Parathyroid adenoma (tissue), 2 donors: Measurements from ENCODE around the gene SUPT4H1.

Experiments used
- H2AFZ ChIP-seq: fragments of 300-600 bp; sonication (generic); one replicate; pipeline ENCODE4 v1.7.0; 2017; ENCODE audit warnings: antibody characterized with exemption, mild to moderate bottlenecking
- H3K27ac ChIP-seq: fragments of 300-600 bp; sonication (generic); one replicate; pipeline ENCODE4 v1.7.0; 2017
- H3K27me3 ChIP-seq: fragments of 300-600 bp; sonication (generic); one replicate; pipeline ENCODE4 v1.7.0; 2017; ENCODE audit warnings: low read length; ENCODE audit not compliant: control insufficient read depth, insufficient read depth
- H3K36me3 ChIP-seq: fragments of 300-600 bp; sonication (generic); one replicate; pipeline ENCODE4 v1.7.0; 2017; ENCODE audit warnings: low read length; ENCODE audit not compliant: control insufficient read depth, insufficient read depth
- H3K4me1 ChIP-seq: fragments of 300-600 bp; sonication (generic); one replicate; pipeline ENCODE4 v1.7.0; 2017; ENCODE audit warnings: control low read depth
- H3K4me2 ChIP-seq: fragments of 300-600 bp; sonication (generic); one replicate; pipeline ENCODE4 v1.7.0; 2017; ENCODE audit warnings: low read length
- H3K4me3 ChIP-seq: fragments of 300-600 bp; sonication (generic); one replicate; pipeline ENCODE4 v1.7.0; 2017; ENCODE audit warnings: low read depth, low read length
- H3K79me2 ChIP-seq: fragments of 300-600 bp; sonication (generic); one replicate; pipeline ENCODE4 v1.7.0; 2017; ENCODE audit warnings: control low read depth
- H3K9ac ChIP-seq: fragments of 300-600 bp; sonication (generic); one replicate; pipeline ENCODE4 v1.7.0; 2017; ENCODE audit warnings: mild to moderate bottlenecking
- H3K9me3 ChIP-seq: fragments of 300-600 bp; sonication (generic); one replicate; pipeline ENCODE4 v1.7.0; 2017; ENCODE audit warnings: low read length; ENCODE audit not compliant: control insufficient read depth
- TF ChIP-seq, protein P1 (sequence below): fragments of 300-600 bp; sonication (generic); IDR thresholded peaks from one replicate; pipeline ENCODE4 v1.7.0; 2017; ENCODE audit warnings: antibody characterized with exemption, mild to moderate bottlenecking
- donor health status: primary hyperparathyroidism.

Gene SUPT4H1

DNA sequence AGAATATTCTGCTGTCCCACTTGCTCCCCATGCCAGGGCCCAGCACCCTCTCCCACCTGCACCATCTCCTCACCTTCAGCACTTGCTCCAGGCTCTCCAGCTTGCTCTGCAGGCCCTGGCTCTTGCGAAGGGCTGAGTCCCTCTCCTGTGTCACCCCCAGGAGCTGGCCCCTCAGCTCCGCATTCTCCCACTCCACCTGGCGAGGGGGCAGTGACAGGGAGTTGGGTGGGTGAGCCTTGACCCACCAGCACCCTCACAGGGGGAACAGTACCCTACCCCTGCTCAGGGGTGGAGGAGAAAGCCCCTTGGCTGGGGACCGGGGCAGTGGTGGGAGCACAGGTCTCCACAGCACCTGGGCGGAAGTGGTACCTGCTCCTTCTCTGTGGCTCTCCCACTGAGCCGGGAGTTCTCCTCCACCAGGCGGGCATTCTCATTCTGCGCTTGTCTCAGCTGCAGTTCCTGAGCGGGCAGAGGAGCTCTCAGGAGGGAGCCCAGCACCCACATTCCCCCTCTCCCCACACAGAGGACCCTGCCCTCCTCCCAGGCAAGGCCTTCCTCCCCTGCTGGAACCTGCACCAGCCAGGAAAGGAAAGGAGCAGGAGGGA, 29.3 kb downstream of the SUPT4H1 start:
- H3K4me1 ChIP-seq: peaks cover 9% of the 10 kb centered on the region
- H3K36me3 ChIP-seq: no peaks in the 10 kb centered on the region
- no peak overlapping the region for H3K9ac ChIP-seq
- H3K9me3 ChIP-seq: no peaks in the 10 kb centered on the region
- no peak overlapping the region for H3K4me3 ChIP-seq
- TF ChIP-seq, protein P1, sequence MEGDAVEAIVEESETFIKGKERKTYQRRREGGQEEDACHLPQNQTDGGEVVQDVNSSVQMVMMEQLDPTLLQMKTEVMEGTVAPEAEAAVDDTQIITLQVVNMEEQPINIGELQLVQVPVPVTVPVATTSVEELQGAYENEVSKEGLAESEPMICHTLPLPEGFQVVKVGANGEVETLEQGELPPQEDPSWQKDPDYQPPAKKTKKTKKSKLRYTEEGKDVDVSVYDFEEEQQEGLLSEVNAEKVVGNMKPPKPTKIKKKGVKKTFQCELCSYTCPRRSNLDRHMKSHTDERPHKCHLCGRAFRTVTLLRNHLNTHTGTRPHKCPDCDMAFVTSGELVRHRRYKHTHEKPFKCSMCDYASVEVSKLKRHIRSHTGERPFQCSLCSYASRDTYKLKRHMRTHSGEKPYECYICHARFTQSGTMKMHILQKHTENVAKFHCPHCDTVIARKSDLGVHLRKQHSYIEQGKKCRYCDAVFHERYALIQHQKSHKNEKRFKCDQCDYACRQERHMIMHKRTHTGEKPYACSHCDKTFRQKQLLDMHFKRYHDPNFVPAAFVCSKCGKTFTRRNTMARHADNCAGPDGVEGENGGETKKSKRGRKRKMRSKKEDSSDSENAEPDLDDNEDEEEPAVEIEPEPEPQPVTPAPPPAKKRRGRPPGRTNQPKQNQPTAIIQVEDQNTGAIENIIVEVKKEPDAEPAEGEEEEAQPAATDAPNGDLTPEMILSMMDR: no peak
- H3K4me2 ChIP-seq: no peak overlapping the region
- no peaks in the 10 kb centered on the region for H3K79me2 ChIP-seq
- H3K27me3 ChIP-seq: no peaks in the 10 kb centered on the region
- no peak overlapping the region for H2AFZ ChIP-seq
- H3K27ac ChIP-seq: no peak overlapping the region

DNA sequence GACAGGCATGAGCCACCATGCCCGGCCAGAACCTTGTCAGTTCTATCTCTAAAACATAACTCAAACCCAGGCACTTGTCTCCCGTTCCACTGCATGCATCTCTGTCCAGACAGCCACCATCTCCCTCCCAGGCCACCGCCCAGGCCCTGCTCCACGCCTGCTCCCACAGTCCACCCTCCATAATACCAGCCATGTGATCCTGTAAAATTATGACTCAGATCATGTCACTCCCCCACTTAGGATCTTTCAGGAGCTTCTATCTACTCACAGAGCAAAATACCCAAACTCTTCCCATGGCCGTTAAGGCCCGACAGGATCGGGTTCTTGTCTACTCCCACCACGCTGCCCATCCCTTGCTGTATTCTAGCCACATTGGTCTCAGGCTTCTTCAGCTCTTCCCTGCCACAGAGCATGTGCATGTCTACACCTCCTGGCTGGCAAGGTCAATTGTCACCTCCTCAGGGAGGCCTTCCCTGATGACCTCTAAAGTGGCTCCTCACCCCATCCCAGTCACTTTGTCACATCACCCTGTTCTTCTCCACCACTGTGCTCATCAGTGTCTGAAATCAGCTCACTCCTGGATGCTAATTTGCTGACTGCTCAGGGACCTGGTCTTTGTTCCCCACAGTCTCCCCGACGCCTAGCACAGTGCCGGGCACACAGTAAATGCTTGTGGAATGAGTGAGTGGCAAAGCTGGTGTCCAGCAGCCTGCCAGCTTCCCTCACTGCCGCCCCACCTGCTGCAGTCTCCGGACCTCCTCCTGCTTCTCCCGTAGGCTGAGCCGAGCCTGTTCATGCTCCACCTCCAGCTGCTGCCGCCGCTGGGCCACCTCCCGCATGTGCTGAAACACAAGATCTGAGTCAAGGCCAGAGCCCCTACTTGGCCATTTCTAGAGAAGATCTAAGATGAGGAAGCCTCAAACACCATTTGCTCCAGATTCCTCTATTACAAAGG, 30.2 kb downstream of the SUPT4H1 start:
- TF ChIP-seq, protein P1: no peak
- H3K4me3 ChIP-seq: no peak overlapping the region
- no peak overlapping the region for H3K9ac ChIP-seq
- H3K36me3 ChIP-seq: no peaks in the 10 kb centered on the region
- peaks cover 9% of the 10 kb centered on the region for H3K4me1 ChIP-seq
- no peaks in the 10 kb centered on the region for H3K9me3 ChIP-seq
- H3K27me3 ChIP-seq: no peaks in the 10 kb centered on the region
- H3K79me2 ChIP-seq: no peaks in the 10 kb centered on the region
- H3K4me2 ChIP-seq: no peak overlapping the region
- no peak overlapping the region for H3K27ac ChIP-seq
- no peak overlapping the region for H2AFZ ChIP-seq

DNA sequence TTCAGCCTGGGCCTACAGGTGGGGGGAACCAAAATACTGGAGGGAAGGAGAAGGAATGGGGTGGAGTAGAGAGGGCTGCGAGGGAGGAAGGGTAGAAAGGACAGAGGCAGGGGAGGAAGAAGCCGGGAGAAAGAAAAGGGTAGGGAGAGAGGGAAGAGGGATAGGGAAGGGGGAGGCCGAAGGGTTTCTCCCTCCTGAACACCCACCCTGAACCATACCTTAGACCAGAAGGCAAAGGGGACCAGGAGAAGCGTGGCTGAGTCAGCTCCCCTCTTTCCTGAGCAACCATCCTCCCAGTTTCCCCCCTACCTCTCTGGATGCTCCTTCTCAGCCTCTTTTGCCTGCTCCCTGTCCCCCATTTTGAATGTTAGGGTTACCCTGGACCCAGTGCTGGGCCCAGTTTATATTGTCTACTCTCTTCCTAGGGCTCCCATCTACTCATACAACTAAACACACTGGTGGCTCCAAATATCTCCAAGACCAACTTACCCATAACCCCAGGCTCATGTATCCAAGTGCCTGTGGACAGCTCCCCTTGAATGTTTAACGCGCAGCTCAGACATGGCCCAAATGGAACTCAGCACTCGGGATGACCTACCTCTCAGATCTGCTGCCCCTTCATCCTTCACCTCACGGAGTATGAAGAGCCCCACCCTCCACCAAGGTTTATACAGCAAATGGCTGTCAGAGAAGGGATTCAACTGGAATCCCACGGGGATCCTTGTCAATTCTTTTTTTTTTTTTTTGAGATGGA, 31.3 kb downstream of the SUPT4H1 start:
- H2AFZ ChIP-seq: no peak overlapping the region
- no peak overlapping the region for H3K9ac ChIP-seq
- H3K4me3 ChIP-seq: no peak overlapping the region
- no peaks in the 10 kb centered on the region for H3K27me3 ChIP-seq
- no peaks in the 10 kb centered on the region for H3K36me3 ChIP-seq
- H3K79me2 ChIP-seq: no peaks in the 10 kb centered on the region
- peaks cover 9% of the 10 kb centered on the region for H3K4me1 ChIP-seq
- H3K4me2 ChIP-seq: no peak overlapping the region
- H3K9me3 ChIP-seq: no peaks in the 10 kb centered on the region
- no peak overlapping the region for H3K27ac ChIP-seq
- TF ChIP-seq, protein P1: no peak

DNA sequence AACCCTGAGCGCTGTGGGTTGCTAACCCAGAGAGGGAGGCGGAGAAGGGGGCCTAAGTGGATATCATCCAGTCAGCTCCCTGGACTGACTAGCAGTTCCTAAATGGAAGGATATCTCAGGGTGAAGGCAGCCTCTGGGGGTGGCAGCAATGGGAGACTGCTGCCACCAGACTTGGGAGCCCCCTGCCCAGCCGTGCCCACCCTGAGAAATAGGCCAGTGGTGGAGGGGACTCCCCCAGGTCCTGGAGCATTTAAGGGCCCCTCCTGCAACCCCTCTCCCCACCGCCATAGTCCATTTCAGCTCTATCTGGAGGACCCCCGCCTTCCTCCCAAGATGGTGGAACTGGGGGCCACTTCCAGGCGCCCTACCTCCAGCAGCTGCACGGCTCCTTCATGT, 31.8 kb downstream of the SUPT4H1 start:
- Histone ChIP-seq H3K27me3 (no peaks in the 10 kb centered on the region), H3K79me2 (no peaks in the 10 kb centered on the region), H3K4me1 (peaks cover 8% of the 10 kb centered on the region), H3K27ac (no peak overlapping the region), H2AFZ (no peak overlapping the region), H3K4me2 (no peak overlapping the region), H3K9ac (no peak overlapping the region), H3K36me3 (no peaks in the 10 kb centered on the region), H3K9me3 (no peaks in the 10 kb centered on the region), H3K4me3 (no peak overlapping the region)
- TF ChIP-seq, protein P1: no peak
